GM19193 (cell line): ENCODE data around the gene COL6A5.

ENCODE experiments used
- POLR2A ChIP-seq: IDR thresholded peaks from 4 replicates; pipeline ENCODE4 v1.6.1; 2011; ENCODE audit not compliant: insufficient read depth, insufficient read length; ENCODE audit errors: extremely low read depth

Gene COL6A5

GRCh38 chr3:130420466-130420865 lies 75.0 kb downstream of the COL6A5 start:
- TF ChIP-seq POLR2A = no peak

GRCh38 chr3:130423064-130423463 lies 77.6 kb downstream of the COL6A5 start:
- no peak for TF ChIP-seq POLR2A

DNA sequence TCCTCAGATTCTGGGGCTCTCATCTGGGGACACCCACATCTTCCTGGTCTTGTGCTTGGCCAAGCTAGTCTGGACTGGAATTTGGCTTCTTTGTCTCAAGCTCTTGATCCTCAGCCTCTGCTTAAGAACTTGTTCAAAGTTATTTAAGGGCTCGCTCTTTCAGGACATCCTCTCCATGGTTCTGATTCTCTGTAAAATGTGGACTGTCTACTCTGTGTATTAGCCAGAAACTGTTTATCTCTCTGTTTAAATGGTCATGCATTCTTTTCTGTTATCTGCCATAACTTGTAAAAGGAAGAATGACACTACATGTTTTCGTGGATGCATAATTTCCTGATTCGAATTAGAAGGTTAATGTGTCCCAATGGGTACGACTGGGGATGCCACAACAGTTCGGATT lies 79.4 kb downstream of the COL6A5 start:
- no peak for TF ChIP-seq POLR2A

- TF ChIP-seq POLR2A = no peak
Observed at GRCh38 chr3:130425484-130425883, 80.0 kb downstream of the COL6A5 start.

DNA sequence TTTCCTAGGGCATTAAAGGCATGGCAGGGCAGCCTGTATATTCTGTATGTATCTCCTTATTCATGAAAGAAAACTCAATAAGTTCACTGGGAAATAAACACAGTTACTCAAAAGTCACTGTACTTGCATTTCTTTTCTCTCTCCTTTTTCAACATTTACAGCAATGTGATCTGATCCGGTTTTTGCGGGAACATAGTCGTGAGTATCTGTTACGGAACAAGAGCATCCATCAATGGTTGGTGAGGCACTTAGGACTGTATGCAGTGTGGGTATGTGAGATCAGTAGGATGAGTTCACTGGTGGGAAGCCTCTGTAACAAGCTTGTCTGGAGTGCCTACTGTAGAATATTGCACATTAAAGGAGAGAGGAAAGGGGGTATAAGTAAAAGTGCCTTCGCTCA lies 80.7 kb downstream of the COL6A5 start:
- TF ChIP-seq POLR2A = no peak

- TF ChIP-seq POLR2A = no peak
Observed at GRCh38 chr3:130428871-130429712, 83.6 kb downstream of the COL6A5 start.

DNA sequence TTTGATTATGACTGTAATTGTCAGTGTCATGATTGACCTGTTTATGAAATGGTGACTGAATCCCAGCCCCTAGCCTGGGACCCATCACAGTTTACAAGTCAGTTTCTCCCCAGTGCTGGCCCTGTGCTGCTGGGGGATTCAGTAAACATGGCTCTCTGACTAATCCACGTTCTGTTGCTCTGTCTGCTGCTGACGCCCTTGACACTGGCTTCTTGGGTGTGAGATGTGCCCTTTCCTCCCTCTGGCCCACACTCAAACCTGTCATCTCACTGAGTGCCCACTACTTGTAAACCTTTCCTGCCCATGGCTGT lies 84.2 kb downstream of the COL6A5 start:
- no peak for TF ChIP-seq POLR2A

DNA sequence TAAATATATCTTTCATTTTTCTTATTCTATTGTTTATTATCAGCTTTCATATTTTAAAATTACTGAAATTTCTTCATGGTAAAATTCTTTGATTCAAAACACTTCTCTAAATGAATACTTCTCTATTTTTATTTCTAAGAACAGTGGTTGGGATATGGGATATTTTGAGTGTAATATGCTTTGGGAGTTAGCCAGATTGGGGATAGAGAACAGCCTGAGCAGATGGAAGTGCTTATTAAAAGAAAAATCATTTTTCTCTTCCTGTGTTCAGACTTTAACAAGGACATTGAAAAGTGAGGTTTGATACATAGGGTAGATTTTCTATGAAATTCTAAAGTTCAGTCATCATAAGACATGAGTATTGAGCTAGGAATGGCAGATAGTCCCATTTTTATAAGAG lies 84.8 kb downstream of the COL6A5 start:
- TF ChIP-seq POLR2A = no peak

DNA sequence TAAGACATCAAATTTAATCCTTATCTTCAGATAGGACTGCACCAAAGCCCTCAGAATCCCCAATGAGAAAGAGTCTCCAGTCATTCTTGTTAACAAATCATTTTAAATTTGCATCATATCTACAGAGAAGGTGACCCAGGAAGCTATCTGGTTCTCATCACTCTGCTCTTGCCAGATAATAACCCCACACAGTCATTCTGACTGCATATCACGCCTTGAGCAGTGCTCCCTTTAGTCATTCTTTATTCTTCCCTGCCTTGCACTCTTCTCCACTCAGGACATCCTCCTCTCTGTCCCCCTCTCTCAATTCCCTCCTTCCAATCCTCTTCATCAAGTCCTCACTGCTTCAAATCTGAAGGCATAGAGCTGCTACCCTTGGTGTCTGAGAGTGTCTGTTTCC lies 87.8 kb downstream of the COL6A5 start:
- TF ChIP-seq POLR2A = no peak

DNA sequence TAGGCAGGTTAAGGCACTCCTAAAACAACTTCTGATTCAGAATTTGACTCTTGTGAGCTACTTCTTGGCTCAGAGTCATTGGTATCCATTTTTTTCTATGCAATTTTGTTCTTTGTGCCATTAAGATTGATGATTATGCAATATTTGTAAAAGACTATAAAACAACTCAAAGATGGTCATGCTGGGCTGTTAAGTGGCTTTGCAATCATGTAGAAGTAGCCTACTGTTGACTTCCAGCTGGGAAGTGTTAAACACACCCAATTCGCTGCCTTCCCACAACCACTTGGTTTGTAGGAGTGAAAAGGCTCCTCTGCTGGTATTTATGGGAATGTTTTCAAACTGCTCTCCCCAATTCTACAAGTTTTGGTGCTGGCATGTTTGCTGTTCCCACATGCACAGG lies 96.8 kb downstream of the COL6A5 start:
- TF ChIP-seq POLR2A = no peak

DNA sequence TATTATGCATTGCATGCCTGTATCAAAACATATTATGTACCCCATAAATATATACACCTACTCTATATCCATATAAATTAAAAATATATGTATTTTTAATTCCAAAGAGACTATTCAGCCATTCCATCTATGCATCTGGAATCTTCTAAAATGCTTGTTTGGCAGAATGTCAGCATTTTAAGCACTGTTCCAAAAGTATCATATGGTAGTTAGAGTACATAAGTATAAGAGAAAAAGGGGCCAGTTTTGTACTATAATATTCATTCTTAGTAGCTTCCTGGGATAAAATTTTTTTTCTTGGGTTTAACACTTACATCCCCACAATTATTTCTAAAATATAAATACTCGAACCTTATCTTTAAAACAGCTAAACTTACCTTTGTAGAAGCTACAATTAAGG lies 111.1 kb downstream of the COL6A5 start:
- TF ChIP-seq POLR2A = no peak

- TF ChIP-seq POLR2A = no peak
Observed at GRCh38 chr3:130457671-130458070, 112.2 kb downstream of the COL6A5 start.

DNA sequence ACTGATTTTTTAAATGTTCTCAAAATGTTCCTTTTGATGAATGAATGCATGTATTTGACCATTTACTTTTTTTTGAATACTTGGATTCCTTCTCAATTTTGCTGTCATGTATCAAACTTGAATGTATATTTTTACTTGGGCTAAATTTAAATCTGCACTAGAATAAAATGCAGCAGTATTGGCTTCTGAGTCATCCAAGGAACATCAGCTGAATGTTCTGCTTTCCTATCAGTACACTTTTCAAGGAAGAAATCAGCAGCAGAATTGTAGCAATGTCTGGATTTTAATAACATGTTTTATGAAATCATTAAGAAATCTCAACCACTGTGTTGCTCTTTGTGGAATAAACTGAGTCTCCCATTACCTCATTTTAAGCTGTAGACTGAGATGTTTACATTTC lies 114.5 kb downstream of the COL6A5 start:
- TF ChIP-seq POLR2A = no peak

DNA sequence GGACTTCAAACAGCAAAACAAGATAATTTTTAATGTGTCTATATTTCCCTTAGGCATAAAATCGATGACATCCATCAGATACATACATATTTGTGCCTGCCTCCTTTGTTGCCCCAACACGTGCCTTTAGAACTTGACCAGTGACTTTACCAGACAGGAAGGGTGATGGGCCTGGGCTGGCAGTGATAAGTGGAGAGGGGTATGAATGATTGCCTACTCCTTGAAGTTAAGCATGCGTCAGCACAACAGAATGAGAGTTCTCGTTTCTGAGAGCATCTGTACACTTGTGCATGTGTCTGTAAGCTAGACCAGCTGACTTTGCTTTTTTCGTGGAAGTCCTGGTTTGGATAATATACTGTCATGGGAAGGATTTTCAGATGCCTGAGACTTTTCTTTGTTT lies 116.6 kb downstream of the COL6A5 start:
- no peak for TF ChIP-seq POLR2A

- no peak for TF ChIP-seq POLR2A
Observed at GRCh38 chr3:130463221-130463620, 117.7 kb downstream of the COL6A5 start.

DNA sequence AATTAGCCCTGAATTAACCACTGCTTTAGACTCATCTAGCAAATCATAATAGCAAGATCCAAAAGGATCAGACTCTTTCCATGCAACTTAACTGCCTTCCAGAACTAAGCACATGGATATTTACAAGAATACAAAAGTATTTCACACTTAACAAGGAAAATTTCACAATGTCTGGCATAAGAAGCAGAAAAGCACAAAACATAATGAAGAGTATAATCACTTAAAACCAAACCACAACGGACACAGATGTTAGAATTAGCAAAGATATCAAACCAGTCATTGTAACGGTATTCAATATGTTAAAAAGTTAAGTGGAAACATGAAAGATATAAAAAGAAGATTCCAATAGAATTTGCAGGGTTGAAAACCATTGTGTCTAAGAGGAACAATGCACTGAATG lies 120.0 kb downstream of the COL6A5 start:
- no peak for TF ChIP-seq POLR2A

DNA sequence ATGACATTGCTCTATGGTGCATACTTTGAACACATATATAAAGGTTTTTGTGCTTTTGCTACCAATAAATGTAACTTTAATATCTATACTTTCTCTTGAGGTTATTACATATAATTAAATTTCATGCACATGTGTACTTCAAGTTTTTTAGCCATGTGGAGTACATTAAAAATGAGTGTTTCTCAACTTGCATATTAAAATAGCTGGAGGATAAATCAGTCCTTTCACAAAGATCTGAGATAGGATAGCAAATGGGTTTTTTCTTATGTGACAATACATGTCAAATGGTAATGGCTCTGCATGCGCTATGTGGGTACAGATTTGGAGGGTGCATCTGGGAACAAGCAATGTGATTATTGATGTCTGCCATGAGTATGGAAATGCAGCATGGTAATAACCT lies 122.8 kb downstream of the COL6A5 start:
- no peak for TF ChIP-seq POLR2A
